ENCODE results near the gene ITGA7. TPM values are rescaled to one million over a fixed set of nuclear protein-coding genes. Genes with fewer than 3 reads are reported as not detected.
A peak's percentile ranks its signal among the peaks of the same experiment; 100 is the strongest.

Gene ITGA7
- total RNA-seq, 1 donor from 2014 or later = 4.0 TPM

DNA sequence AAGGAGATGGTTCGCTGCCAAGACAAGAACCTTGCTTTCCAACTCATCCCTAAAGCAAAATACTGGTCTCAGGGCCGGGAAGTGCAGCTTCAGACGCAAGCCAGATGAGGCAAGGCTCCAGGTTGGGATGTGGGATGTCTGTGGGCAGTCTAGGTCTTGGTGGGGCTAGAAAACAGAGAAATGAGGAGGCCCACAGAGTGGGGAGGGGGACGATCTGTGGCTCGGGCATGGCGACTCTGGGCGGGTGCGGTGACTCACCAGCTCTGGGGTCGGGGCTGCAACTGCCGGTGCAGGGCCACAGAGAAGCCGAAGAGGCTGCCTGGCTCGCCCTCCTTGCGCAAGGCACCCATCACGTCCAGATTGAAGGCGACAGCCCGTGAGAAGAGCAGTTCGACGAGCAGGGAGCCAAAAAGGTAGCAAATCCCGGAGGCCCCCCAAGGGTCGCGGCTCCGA lies 459 bp downstream of the ITGA7 start:
- peaks cover 16% of the 10 kb centered on the region for H3K27me3 Mint-ChIP-seq (ENCODE audit: unreplicated experiment)
- H3K4me3 Mint-ChIP-seq (ENCODE audit: unreplicated experiment) = peak overlapping the region; percentile 80
- H3K27ac Mint-ChIP-seq (ENCODE audit: unreplicated experiment) = no peak overlapping the region
- peaks cover 12% of the 10 kb centered on the region for H3K4me1 Mint-ChIP-seq (ENCODE audit: unreplicated experiment)
- TF ChIP-seq, protein P1, sequence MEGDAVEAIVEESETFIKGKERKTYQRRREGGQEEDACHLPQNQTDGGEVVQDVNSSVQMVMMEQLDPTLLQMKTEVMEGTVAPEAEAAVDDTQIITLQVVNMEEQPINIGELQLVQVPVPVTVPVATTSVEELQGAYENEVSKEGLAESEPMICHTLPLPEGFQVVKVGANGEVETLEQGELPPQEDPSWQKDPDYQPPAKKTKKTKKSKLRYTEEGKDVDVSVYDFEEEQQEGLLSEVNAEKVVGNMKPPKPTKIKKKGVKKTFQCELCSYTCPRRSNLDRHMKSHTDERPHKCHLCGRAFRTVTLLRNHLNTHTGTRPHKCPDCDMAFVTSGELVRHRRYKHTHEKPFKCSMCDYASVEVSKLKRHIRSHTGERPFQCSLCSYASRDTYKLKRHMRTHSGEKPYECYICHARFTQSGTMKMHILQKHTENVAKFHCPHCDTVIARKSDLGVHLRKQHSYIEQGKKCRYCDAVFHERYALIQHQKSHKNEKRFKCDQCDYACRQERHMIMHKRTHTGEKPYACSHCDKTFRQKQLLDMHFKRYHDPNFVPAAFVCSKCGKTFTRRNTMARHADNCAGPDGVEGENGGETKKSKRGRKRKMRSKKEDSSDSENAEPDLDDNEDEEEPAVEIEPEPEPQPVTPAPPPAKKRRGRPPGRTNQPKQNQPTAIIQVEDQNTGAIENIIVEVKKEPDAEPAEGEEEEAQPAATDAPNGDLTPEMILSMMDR (IDR thresholded peaks at IDR 0.05; ENCODE audit: unreplicated experiment) = no peak
- H3K9me3 Mint-ChIP-seq (ENCODE audit: unreplicated experiment) = no peaks in the 10 kb centered on the region
- no peak for DNase-seq (ENCODE audit: low spot score)
- H3K36me3 Mint-ChIP-seq (ENCODE audit: low read depth, unreplicated experiment) = peaks cover 3% of the 10 kb centered on the region

DNA sequence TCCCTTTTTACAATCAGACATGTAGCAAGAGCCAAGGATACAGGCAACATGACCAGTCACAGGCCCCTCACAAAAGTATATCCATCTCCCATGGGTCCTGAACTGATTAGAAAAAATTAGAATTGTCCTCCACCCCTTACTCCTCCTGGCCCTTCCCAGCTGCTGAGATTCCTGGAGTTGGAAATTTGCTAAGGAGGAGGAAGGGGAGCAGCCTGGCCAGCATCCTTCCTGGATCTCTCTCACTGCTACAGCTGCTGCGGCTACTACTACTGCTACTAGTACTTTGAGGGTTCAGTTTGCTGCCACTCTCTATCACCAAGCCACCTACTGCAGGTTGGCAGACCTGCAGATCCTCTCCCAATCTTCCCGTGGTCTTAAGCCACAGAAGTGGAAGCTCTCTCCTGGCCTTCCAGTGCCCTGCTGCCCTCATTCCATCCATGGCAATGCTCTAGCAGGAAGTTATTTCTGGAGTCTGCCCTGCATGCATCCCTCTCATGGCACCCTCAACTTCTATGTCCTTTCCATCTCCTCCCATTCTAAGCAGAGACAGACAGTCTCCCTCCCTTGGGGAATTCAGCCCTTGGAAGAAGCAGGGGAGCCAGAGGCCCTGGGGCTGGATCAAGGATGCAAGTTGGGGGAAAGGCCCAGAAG lies 1.0 kb downstream of the ITGA7 start:
- no peaks in the 10 kb centered on the region for H3K9me3 Mint-ChIP-seq (ENCODE audit: unreplicated experiment)
- DNase-seq (ENCODE audit: low spot score) = no peak
- H3K27ac Mint-ChIP-seq (ENCODE audit: unreplicated experiment) = no peak overlapping the region
- peaks cover 12% of the 10 kb centered on the region for H3K4me1 Mint-ChIP-seq (ENCODE audit: unreplicated experiment)
- TF ChIP-seq, protein P1 (IDR thresholded peaks at IDR 0.05; ENCODE audit: unreplicated experiment) = no peak
- H3K36me3 Mint-ChIP-seq (ENCODE audit: low read depth, unreplicated experiment) = peaks cover 5% of the 10 kb centered on the region
- H3K27me3 Mint-ChIP-seq (ENCODE audit: unreplicated experiment) = peaks cover 17% of the 10 kb centered on the region
- H3K4me3 Mint-ChIP-seq (ENCODE audit: unreplicated experiment) = peak overlapping the region; percentile 80

DNA sequence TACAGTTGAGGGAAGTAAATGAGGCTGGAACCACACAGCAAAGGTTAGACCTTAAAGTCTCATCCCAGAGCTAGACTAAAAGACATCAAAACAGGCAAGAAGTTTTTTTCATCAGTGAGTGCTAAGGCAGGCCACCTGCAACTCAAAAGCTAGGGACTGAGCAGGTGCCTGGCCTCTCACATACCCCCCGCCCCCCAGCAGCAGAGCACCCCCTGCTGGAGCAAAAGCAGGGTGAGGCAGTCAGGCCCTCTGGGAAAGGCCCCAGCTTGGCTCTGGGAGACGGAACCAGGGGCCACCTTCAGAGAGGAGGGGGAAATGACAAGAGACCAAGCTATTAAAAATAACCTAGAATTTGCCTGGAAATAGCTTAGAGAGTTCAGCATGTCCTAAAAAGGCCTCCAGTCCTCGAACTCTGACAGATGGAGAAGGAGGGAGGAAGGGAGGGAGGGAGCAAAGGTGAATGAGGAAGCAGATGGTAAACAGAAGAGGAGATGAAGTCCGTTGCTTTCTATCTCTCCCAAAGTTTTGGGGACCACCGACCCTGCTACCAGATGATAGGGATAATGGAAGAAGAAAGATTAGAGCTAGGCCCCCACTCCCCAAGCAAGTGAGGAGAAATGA lies 1.8 kb downstream of the ITGA7 start:
- Mint-ChIP-seq H3K4me3 (ENCODE audit: unreplicated experiment) (no peak overlapping the region), H3K27me3 (ENCODE audit: unreplicated experiment) (peaks cover 17% of the 10 kb centered on the region), H3K27ac (ENCODE audit: unreplicated experiment) (no peak overlapping the region), H3K36me3 (ENCODE audit: low read depth, unreplicated experiment) (peaks cover 7% of the 10 kb centered on the region), H3K9me3 (ENCODE audit: unreplicated experiment) (no peaks in the 10 kb centered on the region), H3K4me1 (ENCODE audit: unreplicated experiment) (peaks cover 12% of the 10 kb centered on the region)
- DNase-seq (ENCODE audit: low spot score) = peak; percentile 40
- TF ChIP-seq, protein P1 (IDR thresholded peaks at IDR 0.05; ENCODE audit: unreplicated experiment) = peak; percentile 47

DNA sequence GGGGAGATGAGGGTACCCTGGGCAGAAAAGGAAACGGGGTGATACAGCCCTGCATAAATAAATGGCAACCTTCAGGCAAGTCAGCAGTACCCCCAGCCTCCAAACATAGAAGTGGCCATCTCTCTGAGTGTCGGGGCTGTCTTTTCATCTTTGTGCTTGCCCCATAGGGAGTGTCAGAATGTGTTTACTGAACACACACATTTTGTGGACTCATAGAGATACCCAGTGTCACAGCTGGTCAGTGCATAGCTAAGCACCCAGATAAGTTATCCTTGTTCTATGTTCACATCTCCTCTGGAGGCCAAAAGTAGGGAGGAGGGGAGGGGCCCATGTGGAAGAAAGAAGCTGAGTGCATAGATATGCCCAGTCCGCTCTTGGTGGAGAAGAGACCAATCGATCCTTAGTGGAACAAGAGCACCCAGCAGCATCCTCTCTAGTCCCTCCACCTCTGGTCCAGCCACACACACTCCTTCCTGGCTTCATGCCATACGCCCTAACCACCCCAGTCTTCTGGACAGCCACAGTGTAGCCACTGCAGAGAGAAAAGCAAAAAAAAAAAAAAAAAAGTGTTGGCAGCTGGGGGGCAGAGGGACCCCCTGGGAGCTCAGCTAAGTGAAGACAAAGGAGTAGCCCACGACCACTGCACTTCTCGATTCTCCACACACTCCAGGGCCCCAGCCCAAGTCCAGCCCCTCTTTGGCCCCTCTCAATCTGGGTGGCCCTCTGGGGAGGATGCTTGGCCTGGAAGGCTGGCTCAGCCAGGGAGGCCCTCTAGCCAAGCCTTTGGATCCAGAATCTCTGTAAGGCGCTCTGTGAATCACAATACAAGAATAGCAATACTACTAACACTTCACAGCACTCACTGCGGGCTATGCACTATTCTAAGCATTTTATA lies 2.6 kb downstream of the ITGA7 start:
- peaks cover 7% of the 10 kb centered on the region for H3K36me3 Mint-ChIP-seq (ENCODE audit: low read depth, unreplicated experiment)
- TF ChIP-seq, protein P1 (IDR thresholded peaks at IDR 0.05; ENCODE audit: unreplicated experiment) = no peak
- H3K4me1 Mint-ChIP-seq (ENCODE audit: unreplicated experiment) = peaks cover 12% of the 10 kb centered on the region
- H3K27me3 Mint-ChIP-seq (ENCODE audit: unreplicated experiment) = peaks cover 17% of the 10 kb centered on the region
- no peak overlapping the region for H3K27ac Mint-ChIP-seq (ENCODE audit: unreplicated experiment)
- no peak overlapping the region for H3K4me3 Mint-ChIP-seq (ENCODE audit: unreplicated experiment)
- no peaks in the 10 kb centered on the region for H3K9me3 Mint-ChIP-seq (ENCODE audit: unreplicated experiment)
- DNase-seq (ENCODE audit: low spot score) = no peak

All from endothelial cell (in vitro differentiated cells).